ENCODE data around the gene CDYL2.

- TF ChIP-seq CTCF (IDR thresholded peaks at IDR 0.05) (no peak), POLR2A (IDR thresholded peaks at IDR 0.05) (no peak)
Observed at GRCh38 chr16:80583466-80583865, 220.9 kb downstream of the CDYL2 start.

Measured in body of pancreas (tissue), 4 donors.